GM19239 (cell line): Measurements from ENCODE around the gene PDK2.
A peak's percentile ranks its signal among the peaks of the same experiment; 100 is the strongest.

Experiments used
- DNase-seq: peaks from one replicate; pipeline ENCODE4 v3.0.0; 2011; ENCODE audit warnings: low spot score; ENCODE audit not compliant: insufficient read length
- FAIRE-seq: peaks from 2 replicates; lab custom pipeline; 2011; peaks lifted over from hg19 to GRCh38; lab: Jason Lieb, UNC

Gene PDK2

GRCh38 chr17:50161023-50161910, 66.1 kb downstream of the PDK2 start:
- FAIRE-seq: peak; percentile 94
- peak; percentile 98 for DNase-seq
